Measurements from ENCODE around the gene CASS4. TPM values are rescaled to one million over a fixed set of nuclear protein-coding genes. Genes with fewer than 3 reads are reported as not detected.
A peak's percentile ranks its signal among the peaks of the same experiment; 100 is the strongest.

The CASS4 gene
- polyA plus RNA-seq, 1 donor, result 7.0 TPM

- no peak for DNase-seq (ENCODE audit: low read depth)
Measured at GRCh38 chr20:56443654-56444540, 31.8 kb downstream of the CASS4 start.

- no peak for DNase-seq (ENCODE audit: low read depth)
Measured at GRCh38 chr20:56445130-56445529, 33.1 kb downstream of the CASS4 start.

GRCh38 chr20:56445540-56445939, 33.5 kb downstream of the CASS4 start:
- no peak for DNase-seq (ENCODE audit: low read depth)

GRCh38 chr20:56447227-56447626, 35.2 kb downstream of the CASS4 start:
- no peak for DNase-seq (ENCODE audit: low read depth)

GRCh38 chr20:56449459-56449858, 37.4 kb downstream of the CASS4 start:
- DNase-seq (ENCODE audit: low read depth), result no peak

- no peak for DNase-seq (ENCODE audit: low read depth)
Measured at GRCh38 chr20:56451056-56451765, 39.2 kb downstream of the CASS4 start.

- no peak for DNase-seq (ENCODE audit: low read depth)
Measured at GRCh38 chr20:56453352-56453751, 41.3 kb downstream of the CASS4 start.

- no peak for DNase-seq (ENCODE audit: low read depth)
Measured at GRCh38 chr20:56454754-56455153, 42.7 kb downstream of the CASS4 start.

GRCh38 chr20:56458206-56458821, 46.3 kb downstream of the CASS4 start:
- no peak for DNase-seq (ENCODE audit: low read depth)

- no peak for DNase-seq (ENCODE audit: low read depth)
Measured at GRCh38 chr20:56460459-56460858, 48.4 kb downstream of the CASS4 start.

- DNase-seq (ENCODE audit: low read depth), result no peak
Measured at GRCh38 chr20:56461576-56461975, 49.5 kb downstream of the CASS4 start.

GRCh38 chr20:56463428-56463827, 51.4 kb downstream of the CASS4 start:
- no peak for DNase-seq (ENCODE audit: low read depth)

GRCh38 chr20:56465997-56466396, 53.9 kb downstream of the CASS4 start:
- DNase-seq (ENCODE audit: low read depth), result no peak

GRCh38 chr20:56467968-56468315, 55.9 kb downstream of the CASS4 start:
- DNase-seq (ENCODE audit: low read depth), result no peak

- peak; percentile 70 for DNase-seq (ENCODE audit: low read depth)
Measured at GRCh38 chr20:56468316-56469076, 56.4 kb downstream of the CASS4 start, which contains the start of gene RTF2. Gene RTF2, plus strand, starts transcription at chr20:56468627. Its CDS starts 71 bp downstream, at chr20:56468698.

GRCh38 chr20:56469077-56469449, 57.0 kb downstream of the CASS4 start:
- no peak for DNase-seq (ENCODE audit: low read depth)

- no peak for DNase-seq (ENCODE audit: low read depth)
Measured at GRCh38 chr20:56483970-56484369, 71.9 kb downstream of the CASS4 start.

- no peak for DNase-seq (ENCODE audit: low read depth)
Measured at GRCh38 chr20:56487216-56487615, 75.2 kb downstream of the CASS4 start.

GRCh38 chr20:56488566-56488965, 76.5 kb downstream of the CASS4 start:
- no peak for DNase-seq (ENCODE audit: low read depth)

GRCh38 chr20:56501116-56501515, 89.1 kb downstream of the CASS4 start:
- no peak for DNase-seq (ENCODE audit: low read depth)

- no peak for DNase-seq (ENCODE audit: low read depth)
Measured at GRCh38 chr20:56503916-56504315, 91.9 kb downstream of the CASS4 start.

All from forelimb muscle (tissue), 1 donor.